Hematopoietic multipotent progenitor cell treated with erythropoietin and hydrocortisone succinate and interleukin-3 and kit ligand, for 15 days (in vitro differentiated cells): ENCODE results near the gene MCFD2.

ENCODE experiments used
- DNase-seq: peaks from one replicate; pipeline ENCODE4 v3.0.0-alpha.2; 2015; ENCODE audit warnings: low spot score

The MCFD2 gene

GRCh38 chr2:46873604-46874068 lies 42.0 kb downstream of the MCFD2 start:
- no peak for DNase-seq

GRCh38 chr2:46872902-46873603 lies 42.6 kb downstream of the MCFD2 start:
- DNase-seq: no peak

- no peak for DNase-seq
These were observed 43.6 kb downstream of the MCFD2 start for GRCh38 chr2:46871976-46872381.

DNA sequence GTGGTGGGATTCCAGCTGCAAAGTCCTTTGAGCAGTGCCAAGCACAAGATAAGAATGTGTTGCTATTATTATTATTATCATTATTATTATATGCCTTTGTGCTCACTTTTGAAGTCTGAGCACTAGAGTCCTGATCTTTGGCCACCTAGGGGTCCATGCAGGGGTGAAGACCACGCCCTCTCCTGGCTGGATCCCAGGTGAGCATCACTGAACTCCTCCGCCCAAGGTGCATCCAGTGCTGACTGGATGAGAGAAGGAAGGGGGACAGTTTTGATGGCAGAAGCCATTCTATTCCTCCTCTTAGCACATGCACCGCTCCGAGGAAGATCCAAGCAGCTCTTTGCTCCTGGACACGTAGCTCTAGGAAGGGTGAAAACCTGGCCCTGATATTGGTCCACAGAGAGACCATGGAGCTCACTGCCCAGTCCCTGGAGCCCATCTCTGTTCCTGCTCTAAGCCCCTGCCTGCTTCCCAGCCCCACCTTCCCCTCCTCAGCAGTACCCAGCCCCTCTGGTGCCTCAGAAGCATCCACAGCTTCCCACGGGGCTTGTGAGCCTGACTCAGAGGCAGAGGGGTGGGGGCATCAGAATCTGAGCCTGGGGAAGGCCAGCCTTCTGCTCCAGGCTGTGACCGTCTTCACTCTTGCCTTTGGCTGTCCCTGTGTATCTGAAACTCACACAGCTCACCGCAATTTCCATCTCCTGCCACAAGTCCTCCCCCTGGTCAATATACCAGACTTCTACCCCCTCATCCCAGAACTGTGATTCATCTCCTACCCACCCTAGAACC lies 45.4 kb downstream of the MCFD2 start:
- DNase-seq: no peak

- DNase-seq: no peak
These were observed 46.0 kb downstream of the MCFD2 start for GRCh38 chr2:46869621-46870020.

- DNase-seq: no peak
These were observed 48.8 kb downstream of the MCFD2 start for GRCh38 chr2:46866770-46867246.

DNA sequence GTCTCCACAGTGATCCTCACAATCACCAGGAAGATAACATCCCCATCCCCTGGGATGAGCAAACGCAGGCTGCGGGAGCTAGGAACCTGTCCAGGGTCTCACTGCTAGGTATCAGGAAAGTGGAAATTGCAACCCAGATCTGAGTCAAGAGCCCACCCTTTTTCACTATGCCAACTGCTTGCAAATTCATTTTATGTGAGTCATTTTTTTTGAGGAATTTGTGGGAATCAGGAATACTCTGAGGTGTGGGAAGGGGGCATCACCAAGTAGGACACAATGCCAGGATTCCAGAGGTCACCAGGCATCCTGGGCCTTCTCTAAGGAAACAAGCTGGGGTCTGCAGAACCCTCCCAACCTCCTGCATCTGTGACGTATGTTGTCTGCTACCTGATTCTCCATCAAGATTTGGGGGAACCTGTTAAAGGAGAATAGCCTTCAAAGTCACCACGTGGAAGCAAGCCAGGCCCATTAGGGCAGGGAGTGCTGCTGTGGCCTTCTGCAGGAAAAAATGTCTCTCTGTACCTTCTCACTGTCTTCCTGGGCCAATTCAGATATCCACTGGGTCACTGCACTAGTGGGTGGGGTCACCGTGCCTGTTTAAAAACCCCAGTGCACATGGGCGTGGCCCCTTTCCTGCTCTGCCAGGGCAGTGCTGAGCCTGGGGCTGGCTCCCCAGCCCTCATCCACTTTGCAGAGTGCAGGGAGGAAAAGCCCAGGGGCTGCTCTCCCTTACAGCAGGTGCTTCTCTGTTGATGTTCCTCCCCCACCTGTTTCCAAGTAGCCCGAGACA lies 50.2 kb downstream of the MCFD2 start:
- DNase-seq: no peak

GRCh38 chr2:46863882-46864281 lies 51.7 kb downstream of the MCFD2 start:
- DNase-seq: no peak

GRCh38 chr2:46862514-46862913 lies 53.1 kb downstream of the MCFD2 start:
- DNase-seq: no peak

- no peak for DNase-seq
These were observed 53.7 kb downstream of the MCFD2 start for GRCh38 chr2:46861916-46862315.

GRCh38 chr2:46859482-46859881 lies 56.1 kb downstream of the MCFD2 start:
- no peak for DNase-seq

- no peak for DNase-seq
These were observed 56.9 kb downstream of the MCFD2 start for GRCh38 chr2:46858702-46859090.

- DNase-seq: no peak
These were observed 57.5 kb downstream of the MCFD2 start for GRCh38 chr2:46857871-46858701.

DNA sequence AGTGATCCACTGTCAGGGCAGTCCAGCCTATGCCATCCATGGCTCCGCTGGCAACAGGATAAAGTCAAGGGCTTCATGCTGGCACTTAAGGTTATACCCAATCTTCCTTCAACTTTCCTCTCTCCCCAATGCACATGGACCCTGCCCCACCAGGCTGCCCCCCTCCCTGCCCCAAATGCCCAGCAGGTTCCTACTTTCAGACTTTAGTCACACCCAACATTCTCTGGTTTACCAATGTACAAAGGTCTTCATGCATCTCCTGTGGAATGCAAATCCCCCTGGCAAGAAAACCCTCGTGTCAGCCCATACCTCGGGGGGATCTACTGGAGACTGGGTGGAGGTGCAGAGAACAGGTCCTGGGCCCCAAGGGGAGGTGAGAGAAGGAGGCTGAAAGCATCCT lies 59.3 kb downstream of the MCFD2 start:
- no peak for DNase-seq

DNA sequence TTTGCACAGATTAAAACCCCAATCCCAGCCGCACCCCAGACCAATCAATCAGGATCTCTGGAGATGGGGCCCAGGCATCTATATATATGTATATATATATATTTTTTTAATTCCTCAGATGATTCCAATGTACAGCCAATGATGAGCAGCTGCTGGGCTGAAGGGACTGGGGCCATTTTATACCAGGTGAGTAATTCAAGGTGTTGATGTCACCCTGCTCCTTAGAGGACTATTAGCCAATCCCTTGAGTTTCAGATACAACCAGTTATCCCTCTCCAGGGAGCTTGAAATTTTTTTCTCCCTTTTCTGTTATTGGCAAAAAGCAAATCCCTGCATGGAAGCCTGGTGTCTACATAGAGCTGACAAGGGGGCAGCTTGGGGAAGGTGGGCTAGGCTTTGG lies 59.8 kb downstream of the MCFD2 start:
- DNase-seq: no peak

DNA sequence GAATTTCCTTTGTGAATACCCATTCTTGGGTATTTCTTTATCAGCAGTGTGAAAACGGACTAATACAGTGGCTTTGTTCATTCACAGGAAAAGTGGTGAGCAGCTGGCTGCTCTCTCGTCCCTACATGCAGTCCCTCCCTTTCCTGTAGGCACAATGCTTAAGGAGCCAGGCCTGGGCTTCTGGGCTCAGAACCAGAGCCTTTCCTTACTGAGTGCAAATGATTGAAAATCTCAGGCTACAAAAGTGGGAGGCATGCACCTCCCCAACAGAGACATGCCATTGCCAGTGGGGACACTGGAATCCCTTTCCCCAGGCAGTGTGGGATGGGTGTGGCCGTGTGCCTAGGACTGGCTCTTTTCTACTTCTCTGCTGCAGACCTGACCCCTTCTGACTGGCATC lies 61.3 kb downstream of the MCFD2 start:
- DNase-seq: no peak

DNA sequence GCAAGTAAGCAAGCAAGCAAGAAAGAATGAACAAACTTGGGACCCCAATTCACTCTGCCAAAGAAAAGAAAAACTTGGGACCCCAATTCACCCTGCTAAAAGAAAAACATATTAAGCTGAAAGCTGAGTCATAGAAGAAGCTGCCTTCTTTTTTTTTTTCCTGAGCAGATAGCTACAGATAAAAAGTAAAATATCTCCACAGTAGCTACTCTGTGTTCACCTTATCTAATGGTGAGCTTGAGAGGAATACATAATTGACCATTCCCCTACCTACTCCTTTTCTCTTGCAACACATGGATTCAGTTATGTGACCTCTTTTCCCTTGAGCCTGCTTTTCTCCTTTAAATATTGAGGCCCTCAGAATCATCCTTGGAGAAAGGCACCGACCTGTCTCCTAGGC lies 63.0 kb downstream of the MCFD2 start:
- DNase-seq: no peak

DNA sequence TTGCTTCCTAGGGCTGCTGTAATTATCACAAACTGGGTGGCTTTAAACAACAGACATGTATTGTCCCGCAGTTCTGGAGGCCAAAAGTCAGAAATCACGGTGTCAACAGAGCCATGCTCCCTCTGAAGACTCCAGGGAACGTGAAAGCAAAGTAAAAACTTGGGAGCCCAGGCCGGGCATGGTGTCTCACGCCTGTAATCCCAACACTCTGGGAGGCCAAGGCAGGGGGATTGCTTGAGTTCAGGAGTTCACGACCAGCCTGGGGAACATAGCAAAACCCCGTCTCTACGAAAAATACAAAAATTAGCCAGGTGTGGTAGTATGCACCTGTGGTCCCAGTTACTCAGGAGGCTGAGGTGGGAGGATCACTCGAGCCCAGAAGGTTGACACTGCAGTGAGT lies 63.5 kb downstream of the MCFD2 start:
- DNase-seq: no peak
